ENCODE measurements around the gene PDGFRB. TPM values are rescaled to one million over a fixed set of nuclear protein-coding genes. Genes with fewer than 3 reads are reported as not detected.
A peak's percentile ranks its signal among the peaks of the same experiment; 100 is the strongest.

The PDGFRB gene
- total and polyA plus RNA-seq, 2 of the 4 experiments (the other 2 are of a cell fraction) = 108 to 124 TPM

GRCh38 chr5:150149618-150150017 lies 6.0 kb downstream of the PDGFRB start:
- peak overlapping the region; percentile 16; the same call in 1 of the 2 replicates for H3K4me2 ChIP-seq (ENCODE audit: low read depth, low read length)
- DNase-seq = no peak
- peak overlapping the region; percentile 16 for H2AFZ ChIP-seq (replicated peaks; ENCODE audit: low read length, poor library complexity)
- H3K4ac ChIP-seq (ENCODE audit: low read depth, low read length) = peak overlapping the region; percentile 2; the same call in 1 of the 2 replicates
- peaks cover 27% of the 10 kb centered on the region for H3K9me1 ChIP-seq (ENCODE audit: insufficient read depth, low read length)
- H2AK9ac ChIP-seq (replicated peaks; ENCODE audit: low read depth, low read length, poor library complexity) = peak overlapping the region; percentile 48
- ATAC-seq (ENCODE audit: low read depth) = no peak
- H3K4me3 ChIP-seq (ENCODE audit: insufficient read depth, low read depth, low read length) = no peak overlapping the region
- peaks cover 3 to 80% of the 10 kb centered on the region in 2 experiments for H3K79me1 ChIP-seq (ENCODE audit: low read depth in 1 of 2, low read length in 2 of 2)
- ChIA-PET POLR2A (ENCODE audit: unreplicated experiment) (no interaction called here), CTCF (interaction anchor here (1.2 kb wide), 1 partner anchor 159 kb away, joined by 3 read pairs; no protein-coding TSS in a partner anchor)
- no peak overlapping the region; the same call in 1 of the 2 replicates for H3K18ac ChIP-seq (ENCODE audit: low read depth, low read length)
- peak overlapping the region; percentile 69; the same call in 1 of the 2 replicates for H3K23ac ChIP-seq (ENCODE audit: low read depth, low read length)
- peak overlapping the region; percentile 25; the same call in 1 of the 2 replicates for H2AK5ac ChIP-seq (ENCODE audit: low read depth, low read length)
- H2BK5ac ChIP-seq (ENCODE audit: low read depth, low read length, poor library complexity, severe bottlenecking) = peak overlapping the region; percentile 23
- BruUV-seq (replicated peaks) = no TSS peak
- dilution Hi-C loops (cut with HindIII; ENCODE audit: low sequenced_read_pairs, unreplicated experiment) = no loop called here
- H4K91ac ChIP-seq (ENCODE audit: insufficient read depth, low read depth, low read length) = no peak overlapping the region
- H3K56ac ChIP-seq (ENCODE audit: extremely low read depth, insufficient read depth, low read length) = no peak overlapping the region
- peak overlapping the region in 1 of 2 experiments; percentile 22; a peak in 2 of 4 replicates for H4K8ac ChIP-seq (ENCODE audit: low read depth in 2 of 2, low read length in 2 of 2)
- no peak overlapping the region for H3K27ac ChIP-seq (ENCODE audit: insufficient read depth, low read length)
- intact Hi-C loops (cut with micrococcal nuclease) = no loop called here
- H3K9me3 ChIP-seq (ENCODE audit: control insufficient read depth, insufficient read depth, low read length) = no peaks in the 10 kb centered on the region
- H4K5ac ChIP-seq (ENCODE audit: low read depth, low read length) = no peak overlapping the region
- no peak for TF ChIP-seq MAZ (IDR thresholded peaks at IDR 0.05; ENCODE audit: borderline replicate concordance, low read depth, low read length)
- no peak for TF ChIP-seq ELK1 (IDR thresholded peaks at IDR 0.05; ENCODE audit: borderline replicate concordance, low read depth, low read length)
- TF ChIP-seq SMC3 (IDR thresholded peaks at IDR 0.05; ENCODE audit: low read depth, low read length) = no peak
- TF ChIP-seq FOS (IDR thresholded peaks at IDR 0.05; ENCODE audit: low read depth, low read length) = no peak
- TF ChIP-seq BHLHE40 (IDR thresholded peaks at IDR 0.05; ENCODE audit: low read depth, low read length) = no peak
- TF ChIP-seq NFE2L2 (IDR thresholded peaks at IDR 0.05; ENCODE audit: low read depth, low read length) = no peak
- no peak for TF ChIP-seq RAD21 (IDR thresholded peaks at IDR 0.05; ENCODE audit: low read length)
- no peak for TF ChIP-seq RCOR1 (IDR thresholded peaks at IDR 0.05; ENCODE audit: insufficient replicate concordance, low read length)
- no peak for TF ChIP-seq MXI1 (IDR thresholded peaks at IDR 0.05; ENCODE audit: borderline replicate concordance, low read depth, low read length)
- TF ChIP-seq USF2 (IDR thresholded peaks at IDR 0.05; ENCODE audit: low read depth, low read length) = no peak
- no peak for TF ChIP-seq RFX5 (IDR thresholded peaks at IDR 0.05; ENCODE audit: low read depth, low read length)
- no peak for TF ChIP-seq CEBPB (IDR thresholded peaks at IDR 0.05; ENCODE audit: low read depth, low read length)
- TF ChIP-seq POLR2A (IDR thresholded peaks at IDR 0.05; ENCODE audit: low read depth, low read length) = no peak
- TF ChIP-seq, protein P1, sequence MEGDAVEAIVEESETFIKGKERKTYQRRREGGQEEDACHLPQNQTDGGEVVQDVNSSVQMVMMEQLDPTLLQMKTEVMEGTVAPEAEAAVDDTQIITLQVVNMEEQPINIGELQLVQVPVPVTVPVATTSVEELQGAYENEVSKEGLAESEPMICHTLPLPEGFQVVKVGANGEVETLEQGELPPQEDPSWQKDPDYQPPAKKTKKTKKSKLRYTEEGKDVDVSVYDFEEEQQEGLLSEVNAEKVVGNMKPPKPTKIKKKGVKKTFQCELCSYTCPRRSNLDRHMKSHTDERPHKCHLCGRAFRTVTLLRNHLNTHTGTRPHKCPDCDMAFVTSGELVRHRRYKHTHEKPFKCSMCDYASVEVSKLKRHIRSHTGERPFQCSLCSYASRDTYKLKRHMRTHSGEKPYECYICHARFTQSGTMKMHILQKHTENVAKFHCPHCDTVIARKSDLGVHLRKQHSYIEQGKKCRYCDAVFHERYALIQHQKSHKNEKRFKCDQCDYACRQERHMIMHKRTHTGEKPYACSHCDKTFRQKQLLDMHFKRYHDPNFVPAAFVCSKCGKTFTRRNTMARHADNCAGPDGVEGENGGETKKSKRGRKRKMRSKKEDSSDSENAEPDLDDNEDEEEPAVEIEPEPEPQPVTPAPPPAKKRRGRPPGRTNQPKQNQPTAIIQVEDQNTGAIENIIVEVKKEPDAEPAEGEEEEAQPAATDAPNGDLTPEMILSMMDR (conservative IDR thresholded peaks at IDR 0.05; ENCODE audit: low read depth, low read length) = no peak
- TF ChIP-seq CHD1 (IDR thresholded peaks at IDR 0.05; ENCODE audit: low read depth, low read length) = no peak
- no peak for TF ChIP-seq MAFK (IDR thresholded peaks at IDR 0.05; ENCODE audit: low read depth, low read length)
- H3K4me1 ChIP-seq (ENCODE audit: control insufficient read depth, insufficient read depth, low read length) = peaks cover 46% of the 10 kb centered on the region
- H4K20me1 ChIP-seq (ENCODE audit: insufficient read depth, low read length) = peaks cover 56% of the 10 kb centered on the region
- H2BK20ac ChIP-seq (ENCODE audit: low read depth, low read length) = no peak overlapping the region
- 0 out of 2 replicates have a peak overlapping the region, but pooled peaks have one; percentile 20 for H3K9ac ChIP-seq (ENCODE audit: low read depth, low read length)
- H2BK120ac ChIP-seq (ENCODE audit: low read depth, low read length) = no peak overlapping the region; the same call in 1 of the 2 replicates
- peak overlapping the region; percentile 27; the same call in 1 of the 2 replicates for H3K14ac ChIP-seq (replicated peaks; ENCODE audit: low read depth, low read length)
- H2BK15ac ChIP-seq (ENCODE audit: low read depth, low read length) = no peak overlapping the region
- peaks cover 58% of the 10 kb centered on the region for H3K36me3 ChIP-seq (ENCODE audit: control insufficient read depth, insufficient read depth, low read length)
- H3K27me3 ChIP-seq (ENCODE audit: control insufficient read depth, insufficient read depth, low read length) = no peaks in the 10 kb centered on the region
- in situ Hi-C loops (cut with MboI; ENCODE audit: low sequenced_read_pairs) = no loop called here
